GM12878 (cell line): ENCODE data around the gene SPINT1. TPM values are rescaled to one million over a fixed set of nuclear protein-coding genes. Genes with fewer than 3 reads are reported as not detected.

Experiments
- BACH1 ChIP-seq: fragments of 450-650 bp; IDR thresholded peaks from 2 replicates; pipeline ENCODE4 v1.6.1; 2017; ENCODE audit warnings: mild to moderate bottlenecking, borderline replicate concordance
- BHLHE40 ChIP-seq, 2 experiments: fragments of 450-650 bp in 1 of 2; IDR thresholded peaks; 2 replicates each; pipeline ENCODE4 v1.6.1; 2011 to 2017; ENCODE audit warnings: low read depth in 2 of 2, borderline replicate concordance in 1 of 2, improper control_type of control experiment in 1 of 2, low read length in 1 of 2, mild to moderate bottlenecking in 1 of 2
- FOXK2 ChIP-seq: fragments of 450-650 bp; IDR thresholded peaks from 2 replicates; pipeline ENCODE4 v1.6.1; 2017; ENCODE audit warnings: mild to moderate bottlenecking, moderate library complexity
- MEF2B ChIP-seq: fragments of 450-650 bp; IDR thresholded peaks from 2 replicates; pipeline ENCODE4 v1.6.1; 2018; ENCODE audit warnings: mild to moderate bottlenecking, moderate library complexity; ENCODE audit not compliant: partially characterized antibody, poor library complexity, severe bottlenecking
- polyA plus RNA-seq, 11 experiments: library from polyadenylated mRNA; depleted of rRNA in 4 of 11; unstranded in 6 of 11; stranded (reverse) in 5 of 11; fragments of >200 nt; fragmentation: Nextera tagmentation in 4 of 11; fragmentation: Illumina TruSeq in 1 of 11; extraction: Ambion mirVana in 4 of 11; extraction: Trizol in 1 of 11; gene quantifications; 1 replicate in 1 of 11; 2 replicates in 10 of 11; pipeline versions ENCODE4 v1.2.1 to v1.2.3, GENCODE V29; 2011 to 2016; ENCODE audit warnings: inconsistent platforms in 2 of 11, missing spikeins in 2 of 11, low read depth in 1 of 11
- total RNA-seq, 4 experiments: library from RNA; depleted of rRNA in 3 of 4; stranded (reverse); fragments of >200 nt in 3 of 4; fragmentation: Illumina TruSeq in 1 of 4; extraction: Trizol in 1 of 4; gene quantifications; 2 replicates each; pipeline versions ENCODE4 v1.2.1 to v1.2.3, GENCODE V29; 2013 to 2021
- TF ChIP-seq, protein P1 (sequence below): fragments of 450-650 bp; IDR thresholded peaks from 2 replicates; pipeline ENCODE4 v1.6.1; 2017; ENCODE audit warnings: mild to moderate bottlenecking, moderate library complexity
- TF ChIP-seq, protein P2 (sequence below): fragments of 450-650 bp; IDR thresholded peaks from 2 replicates; pipeline ENCODE4 v1.6.1; 2016; ENCODE audit warnings: mild to moderate bottlenecking
- TF ChIP-seq, protein P3 (sequence below): IDR thresholded peaks from 2 replicates; pipeline ENCODE4 v1.6.1; 2011; ENCODE audit warnings: borderline replicate concordance, low read depth, mild to moderate bottlenecking, moderate library complexity, low read length; ENCODE audit not compliant: insufficient read depth, poor library complexity, severe bottlenecking

Gene SPINT1
- total and polyA plus RNA-seq, 10 of the 15 experiments (the other 5 are each of a cell fraction or from before 2014, with no cell fraction given): 3.5 to 28.6 (median 10.2) TPM

DNA sequence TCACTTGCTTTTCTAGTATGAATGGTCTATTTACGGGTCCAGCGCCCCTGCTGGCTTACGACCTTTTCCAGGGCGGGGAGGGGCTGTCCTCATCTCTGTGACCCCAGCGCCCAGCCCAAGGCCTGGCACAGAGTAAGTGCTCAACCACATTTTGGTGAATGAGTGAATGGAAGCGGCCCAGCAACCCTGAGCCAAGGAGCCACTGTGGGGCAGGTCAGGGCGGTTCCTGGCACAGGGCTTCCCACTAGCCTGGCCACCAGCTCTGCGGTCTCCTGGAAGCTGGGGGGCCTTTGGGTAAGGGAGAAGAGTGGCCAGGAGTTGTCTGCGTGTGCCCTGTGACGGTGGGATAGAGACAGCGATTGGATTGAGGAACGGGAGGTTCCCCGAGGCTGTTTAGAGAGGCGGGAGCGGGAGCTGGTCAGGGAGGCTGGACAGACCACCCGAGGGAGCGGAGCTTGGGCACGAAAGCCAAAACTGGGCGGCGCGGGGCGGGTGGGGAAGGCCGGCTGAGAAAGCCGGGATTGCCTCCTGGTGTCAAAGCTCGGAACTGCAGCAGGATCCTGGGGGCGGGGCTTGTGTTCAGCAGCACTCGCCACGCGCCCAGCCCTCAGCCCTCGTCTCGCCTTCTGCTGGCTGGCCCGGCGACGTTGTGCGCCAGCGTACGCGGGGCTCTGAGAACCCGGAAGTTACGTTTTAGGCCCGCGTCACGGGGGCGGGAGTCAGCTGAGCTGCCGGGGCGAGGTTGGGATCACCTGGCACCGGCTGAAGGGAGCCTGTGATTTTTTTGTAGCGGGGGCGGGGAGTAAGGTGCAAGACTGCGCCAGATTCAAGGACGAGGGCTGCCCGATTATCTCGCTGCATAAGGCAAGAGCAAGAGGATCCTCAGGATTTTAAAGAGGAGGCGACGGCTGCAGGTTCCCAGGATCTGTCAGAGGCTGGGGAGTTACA lies 50.2 kb downstream of the SPINT1 start, which contains the start of gene VPS18 (continued):
- TF ChIP-seq, protein P1, sequence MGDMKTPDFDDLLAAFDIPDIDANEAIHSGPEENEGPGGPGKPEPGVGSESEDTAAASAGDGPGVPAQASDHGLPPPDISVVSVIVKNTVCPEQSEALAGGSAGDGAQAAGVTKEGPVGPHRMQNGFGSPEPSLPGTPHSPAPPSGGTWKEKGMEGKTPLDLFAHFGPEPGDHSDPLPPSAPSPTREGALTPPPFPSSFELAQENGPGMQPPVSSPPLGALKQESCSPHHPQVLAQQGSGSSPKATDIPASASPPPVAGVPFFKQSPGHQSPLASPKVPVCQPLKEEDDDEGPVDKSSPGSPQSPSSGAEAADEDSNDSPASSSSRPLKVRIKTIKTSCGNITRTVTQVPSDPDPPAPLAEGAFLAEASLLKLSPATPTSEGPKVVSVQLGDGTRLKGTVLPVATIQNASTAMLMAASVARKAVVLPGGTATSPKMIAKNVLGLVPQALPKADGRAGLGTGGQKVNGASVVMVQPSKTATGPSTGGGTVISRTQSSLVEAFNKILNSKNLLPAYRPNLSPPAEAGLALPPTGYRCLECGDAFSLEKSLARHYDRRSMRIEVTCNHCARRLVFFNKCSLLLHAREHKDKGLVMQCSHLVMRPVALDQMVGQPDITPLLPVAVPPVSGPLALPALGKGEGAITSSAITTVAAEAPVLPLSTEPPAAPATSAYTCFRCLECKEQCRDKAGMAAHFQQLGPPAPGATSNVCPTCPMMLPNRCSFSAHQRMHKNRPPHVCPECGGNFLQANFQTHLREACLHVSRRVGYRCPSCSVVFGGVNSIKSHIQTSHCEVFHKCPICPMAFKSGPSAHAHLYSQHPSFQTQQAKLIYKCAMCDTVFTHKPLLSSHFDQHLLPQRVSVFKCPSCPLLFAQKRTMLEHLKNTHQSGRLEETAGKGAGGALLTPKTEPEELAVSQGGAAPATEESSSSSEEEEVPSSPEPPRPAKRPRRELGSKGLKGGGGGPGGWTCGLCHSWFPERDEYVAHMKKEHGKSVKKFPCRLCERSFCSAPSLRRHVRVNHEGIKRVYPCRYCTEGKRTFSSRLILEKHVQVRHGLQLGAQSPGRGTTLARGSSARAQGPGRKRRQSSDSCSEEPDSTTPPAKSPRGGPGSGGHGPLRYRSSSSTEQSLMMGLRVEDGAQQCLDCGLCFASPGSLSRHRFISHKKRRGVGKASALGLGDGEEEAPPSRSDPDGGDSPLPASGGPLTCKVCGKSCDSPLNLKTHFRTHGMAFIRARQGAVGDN: peak; percentile 84
- TF ChIP-seq BHLHE40 (IDR thresholded peaks at IDR 0.05; ENCODE audit: borderline replicate concordance in 1 of 2, low read depth in 2 of 2, low read length in 1 of 2) (peak in 1 of 2 experiments; percentile 79; a peak in 3 of 4 replicates), MEF2B (no peak), BACH1 (no peak; the same call in 1 of the 2 replicates), FOXK2 (0 out of 2 replicates have a peak, but pooled peaks have one; percentile 51)
- TF ChIP-seq, protein P2, sequence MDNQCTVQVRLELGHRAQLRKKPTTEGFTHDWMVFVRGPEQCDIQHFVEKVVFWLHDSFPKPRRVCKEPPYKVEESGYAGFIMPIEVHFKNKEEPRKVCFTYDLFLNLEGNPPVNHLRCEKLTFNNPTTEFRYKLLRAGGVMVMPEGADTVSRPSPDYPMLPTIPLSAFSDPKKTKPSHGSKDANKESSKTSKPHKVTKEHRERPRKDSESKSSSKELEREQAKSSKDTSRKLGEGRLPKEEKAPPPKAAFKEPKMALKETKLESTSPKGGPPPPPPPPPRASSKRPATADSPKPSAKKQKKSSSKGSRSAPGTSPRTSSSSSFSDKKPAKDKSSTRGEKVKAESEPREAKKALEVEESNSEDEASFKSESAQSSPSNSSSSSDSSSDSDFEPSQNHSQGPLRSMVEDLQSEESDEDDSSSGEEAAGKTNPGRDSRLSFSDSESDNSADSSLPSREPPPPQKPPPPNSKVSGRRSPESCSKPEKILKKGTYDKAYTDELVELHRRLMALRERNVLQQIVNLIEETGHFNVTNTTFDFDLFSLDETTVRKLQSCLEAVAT: no peak
- TF ChIP-seq, protein P3, sequence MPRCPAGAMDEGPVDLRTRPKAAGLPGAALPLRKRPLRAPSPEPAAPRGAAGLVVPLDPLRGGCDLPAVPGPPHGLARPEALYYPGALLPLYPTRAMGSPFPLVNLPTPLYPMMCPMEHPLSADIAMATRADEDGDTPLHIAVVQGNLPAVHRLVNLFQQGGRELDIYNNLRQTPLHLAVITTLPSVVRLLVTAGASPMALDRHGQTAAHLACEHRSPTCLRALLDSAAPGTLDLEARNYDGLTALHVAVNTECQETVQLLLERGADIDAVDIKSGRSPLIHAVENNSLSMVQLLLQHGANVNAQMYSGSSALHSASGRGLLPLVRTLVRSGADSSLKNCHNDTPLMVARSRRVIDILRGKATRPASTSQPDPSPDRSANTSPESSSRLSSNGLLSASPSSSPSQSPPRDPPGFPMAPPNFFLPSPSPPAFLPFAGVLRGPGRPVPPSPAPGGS: no peak
